GM10248 (cell line): ENCODE data around the gene TMEM117.

ENCODE experiments used
- CTCF ChIA-PET: fragments of 300-600 bp; sonication (Branson Sonifier 250); formaldehyde crosslinking; extraction: SDS; loops from one replicate; lab custom pipeline; 2021; ENCODE audit warnings: antibody characterized with exemption; lab: Yijun Ruan, JAX
- POLR2A ChIA-PET: fragments of 350-650 bp; sonication (Branson Sonifier 250); formaldehyde crosslinking; extraction: SDS; loops from one replicate; lab custom pipeline; 2020; ENCODE audit warnings: antibody characterized with exemption; lab: Yijun Ruan, JAX
- DNase-seq: peaks from one replicate; pipeline ENCODE4 v3.0.0; 2012; ENCODE audit errors: extremely low spot score
- TF ChIP-seq, protein P1 (sequence below): IDR thresholded peaks from 2 replicates; pipeline ENCODE4 v1.5.1; 2012; ENCODE audit warnings: mild to moderate bottlenecking, low read depth; ENCODE audit errors: extremely low read depth, missing control alignments, control extremely low read depth

Gene TMEM117

DNA sequence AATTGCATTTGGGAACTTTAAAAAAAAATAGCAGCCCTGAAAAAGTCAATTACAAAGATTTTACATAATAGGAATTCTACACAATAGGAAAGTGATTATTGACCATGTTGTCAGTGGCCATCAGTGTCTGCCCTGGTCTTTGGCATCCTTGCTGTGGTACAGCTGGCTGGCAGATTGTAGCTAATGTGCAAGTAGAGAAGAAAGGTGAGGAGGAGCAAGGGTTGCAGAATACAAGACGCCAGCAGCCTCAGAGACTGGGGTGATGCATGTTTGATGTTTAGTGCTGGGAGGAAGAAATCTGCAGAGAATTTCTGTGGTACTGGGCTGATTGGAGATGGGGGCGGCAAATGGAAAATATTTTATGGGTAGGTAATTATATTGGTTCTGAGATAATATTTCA is 322.9 kb downstream of the TMEM117 start:
- no peak for DNase-seq
- ChIA-PET POLR2A (no interaction called here), CTCF (interaction anchor here (1.6 kb wide), 1 partner anchor 29 kb away, joined by 3 read pairs; no protein-coding TSS in a partner anchor)

DNA sequence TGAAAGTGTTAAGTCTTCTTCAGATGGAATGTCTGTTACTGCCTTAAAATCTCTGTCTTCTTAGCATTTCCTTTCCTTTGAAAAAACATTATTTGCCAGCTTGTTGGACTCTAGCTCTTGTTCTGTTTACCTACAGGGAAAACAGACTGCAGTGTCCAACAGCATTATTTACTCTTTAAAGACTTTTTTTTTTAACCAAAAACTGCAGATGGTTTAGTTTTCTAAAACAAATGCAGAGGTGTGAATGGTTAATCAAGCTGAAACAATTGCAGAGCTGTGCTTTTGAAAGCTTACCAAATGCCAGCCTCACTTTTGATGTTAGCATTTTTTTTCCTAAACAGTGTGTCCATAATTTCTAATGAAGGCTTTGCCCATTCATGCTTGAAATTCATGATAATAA is 323.3 kb downstream of the TMEM117 start:
- ChIA-PET POLR2A (no interaction called here), CTCF (interaction anchor here (1.2 kb wide), 1 partner anchor 10 kb away, joined by 3 read pairs; no protein-coding TSS in a partner anchor)
- no peak for DNase-seq
- TF ChIP-seq, protein P1, sequence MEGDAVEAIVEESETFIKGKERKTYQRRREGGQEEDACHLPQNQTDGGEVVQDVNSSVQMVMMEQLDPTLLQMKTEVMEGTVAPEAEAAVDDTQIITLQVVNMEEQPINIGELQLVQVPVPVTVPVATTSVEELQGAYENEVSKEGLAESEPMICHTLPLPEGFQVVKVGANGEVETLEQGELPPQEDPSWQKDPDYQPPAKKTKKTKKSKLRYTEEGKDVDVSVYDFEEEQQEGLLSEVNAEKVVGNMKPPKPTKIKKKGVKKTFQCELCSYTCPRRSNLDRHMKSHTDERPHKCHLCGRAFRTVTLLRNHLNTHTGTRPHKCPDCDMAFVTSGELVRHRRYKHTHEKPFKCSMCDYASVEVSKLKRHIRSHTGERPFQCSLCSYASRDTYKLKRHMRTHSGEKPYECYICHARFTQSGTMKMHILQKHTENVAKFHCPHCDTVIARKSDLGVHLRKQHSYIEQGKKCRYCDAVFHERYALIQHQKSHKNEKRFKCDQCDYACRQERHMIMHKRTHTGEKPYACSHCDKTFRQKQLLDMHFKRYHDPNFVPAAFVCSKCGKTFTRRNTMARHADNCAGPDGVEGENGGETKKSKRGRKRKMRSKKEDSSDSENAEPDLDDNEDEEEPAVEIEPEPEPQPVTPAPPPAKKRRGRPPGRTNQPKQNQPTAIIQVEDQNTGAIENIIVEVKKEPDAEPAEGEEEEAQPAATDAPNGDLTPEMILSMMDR: no peak

More for the DNA sequence above, 322.9 kb downstream of the TMEM117 start:
- TF ChIP-seq, protein P1: no peak

GRCh38 chr12:44159862-44160261 is 324.0 kb downstream of the TMEM117 start:
- ChIA-PET CTCF (interaction anchor here (1.2 kb wide), 1 partner anchor 11 kb away, joined by 3 read pairs; no protein-coding TSS in a partner anchor), POLR2A (no interaction called here)
- DNase-seq: no peak
- TF ChIP-seq, protein P1: no peak

DNA sequence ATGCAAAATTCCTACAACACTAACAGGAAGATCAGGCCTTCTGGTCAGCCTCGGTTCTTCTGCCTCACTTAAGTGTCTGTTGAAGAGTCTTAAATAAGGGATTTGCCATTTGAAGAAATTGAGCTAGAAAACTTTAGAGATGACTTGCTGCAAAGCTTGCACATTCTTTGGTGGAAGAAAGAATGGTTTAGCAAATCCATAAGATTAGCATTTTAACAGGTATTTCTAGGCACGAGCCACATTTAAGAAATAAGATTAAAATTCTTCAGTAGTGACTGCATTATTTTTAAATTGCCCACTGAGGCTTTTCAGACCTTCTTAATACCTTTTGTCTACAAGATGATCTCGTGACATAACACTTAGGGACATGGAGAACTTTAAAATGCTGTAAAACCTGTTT is 327.1 kb downstream of the TMEM117 start:
- ChIA-PET CTCF (no interaction called here), POLR2A (no interaction called here)
- TF ChIP-seq, protein P1: no peak
- no peak for DNase-seq

- POLR2A ChIA-PET: no interaction called here
- no peak for DNase-seq
- TF ChIP-seq, protein P1: no peak
- CTCF ChIA-PET: no interaction called here
These were observed 338.2 kb downstream of the TMEM117 start for GRCh38 chr12:44174053-44174452.

DNA sequence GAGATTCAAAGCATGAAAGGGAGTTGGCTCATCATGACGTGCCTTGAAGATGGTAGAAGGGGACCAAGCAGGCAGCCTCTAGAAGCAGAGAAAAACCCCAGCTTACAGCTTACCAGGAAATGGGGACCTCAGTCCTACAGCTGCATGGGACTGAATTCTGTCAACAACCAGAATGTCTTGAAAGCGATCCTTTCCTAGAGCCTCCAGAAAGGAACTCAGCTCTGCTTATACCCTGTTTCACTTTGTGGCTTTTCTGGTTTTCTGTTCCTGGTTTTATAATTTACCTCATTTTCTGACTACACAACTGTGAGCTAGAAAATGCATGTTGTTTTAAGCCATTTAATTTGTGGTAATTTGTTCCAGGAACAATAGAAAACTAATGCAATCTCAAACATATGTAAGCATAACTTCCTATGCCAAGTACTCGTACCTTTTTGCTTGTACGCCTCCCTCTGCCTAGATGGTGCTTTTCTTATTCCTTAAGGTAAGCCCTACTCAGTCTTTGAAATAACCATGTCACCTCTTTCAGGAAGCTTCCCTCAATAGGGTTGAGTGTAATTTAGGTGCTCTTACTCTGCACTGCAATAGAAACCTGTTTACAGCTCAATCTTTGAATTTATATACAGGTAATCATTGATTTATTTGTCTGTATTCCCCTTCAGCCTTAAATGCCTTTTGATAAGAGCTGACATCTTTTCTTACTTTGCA is 348.8 kb downstream of the TMEM117 start:
- peak; percentile 10 for DNase-seq
- ChIA-PET POLR2A (no interaction called here), CTCF (interaction anchor here (0.7 to 1.5 kb wide), 6 partner anchors 8 to 764 kb away, joined by 3 to 7 read pairs (median 3); no protein-coding TSS in a partner anchor)
- TF ChIP-seq, protein P1: no peak
